ENCODE data around the gene NRG3.

- TF ChIP-seq CTCF (IDR thresholded peaks at IDR 0.05): no peak
- no peak for TF ChIP-seq POLR2AphosphoS5 (IDR thresholded peaks at IDR 0.05)
- no peak for TF ChIP-seq POLR2A (IDR thresholded peaks at IDR 0.05)
Observed at GRCh38 chr10:82591421-82591820, 716.4 kb downstream of the NRG3 start.

Measured in transverse colon (tissue), 4 donors.